GM18520 (cell line): ENCODE data around the gene CLK4.

Source experiments
- ATAC-seq: cut with Tn5 transposase; IDR thresholded peaks from one replicate; pipeline ENCODE4 v1.9.1; 2021; ENCODE audit not compliant: unreplicated experiment

Gene CLK4

GRCh38 chr5:178554311-178554710 lies 72.5 kb downstream of the CLK4 start:
- no peak for ATAC-seq

- ATAC-seq: no peak
Measured at GRCh38 chr5:178553517-178553916, 73.3 kb downstream of the CLK4 start.
